ENCODE data around the gene UBAC1.

- TF ChIP-seq TAF1 (conservative IDR thresholded peaks at IDR 0.05): no peak
- no peak for TF ChIP-seq CTCF (IDR thresholded peaks at IDR 0.05; ENCODE audit: low read depth, low read length, missing input control)
- no peak for TF ChIP-seq RAD21 (IDR thresholded peaks at IDR 0.05)
- TF ChIP-seq RXRA (IDR thresholded peaks at IDR 0.05): no peak
Measured at GRCh38 chr9:135975834-135976233, 14.7 kb upstream of the UBAC1 start.

All from liver (tissue), 3 donors.